Stimulated activated CD8-positive, alpha-beta memory T cell treated with anti-CD3 and anti-CD28 coated beads, Interleukin-4, amount 100 ng/mL, for 4 hours (primary cell): ENCODE results near the gene DHRS7C.

Source experiments
- DNase-seq, 2 donors: peaks; one replicate each; pipeline ENCODE4 v3.0.0-alpha.2; 2020; ENCODE audit warnings: low read depth in 2 of 2, low spot score in 1 of 2

The DHRS7C gene, protein sequence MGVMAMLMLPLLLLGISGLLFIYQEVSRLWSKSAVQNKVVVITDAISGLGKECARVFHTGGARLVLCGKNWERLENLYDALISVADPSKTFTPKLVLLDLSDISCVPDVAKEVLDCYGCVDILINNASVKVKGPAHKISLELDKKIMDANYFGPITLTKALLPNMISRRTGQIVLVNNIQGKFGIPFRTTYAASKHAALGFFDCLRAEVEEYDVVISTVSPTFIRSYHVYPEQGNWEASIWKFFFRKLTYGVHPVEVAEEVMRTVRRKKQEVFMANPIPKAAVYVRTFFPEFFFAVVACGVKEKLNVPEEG

DNA sequence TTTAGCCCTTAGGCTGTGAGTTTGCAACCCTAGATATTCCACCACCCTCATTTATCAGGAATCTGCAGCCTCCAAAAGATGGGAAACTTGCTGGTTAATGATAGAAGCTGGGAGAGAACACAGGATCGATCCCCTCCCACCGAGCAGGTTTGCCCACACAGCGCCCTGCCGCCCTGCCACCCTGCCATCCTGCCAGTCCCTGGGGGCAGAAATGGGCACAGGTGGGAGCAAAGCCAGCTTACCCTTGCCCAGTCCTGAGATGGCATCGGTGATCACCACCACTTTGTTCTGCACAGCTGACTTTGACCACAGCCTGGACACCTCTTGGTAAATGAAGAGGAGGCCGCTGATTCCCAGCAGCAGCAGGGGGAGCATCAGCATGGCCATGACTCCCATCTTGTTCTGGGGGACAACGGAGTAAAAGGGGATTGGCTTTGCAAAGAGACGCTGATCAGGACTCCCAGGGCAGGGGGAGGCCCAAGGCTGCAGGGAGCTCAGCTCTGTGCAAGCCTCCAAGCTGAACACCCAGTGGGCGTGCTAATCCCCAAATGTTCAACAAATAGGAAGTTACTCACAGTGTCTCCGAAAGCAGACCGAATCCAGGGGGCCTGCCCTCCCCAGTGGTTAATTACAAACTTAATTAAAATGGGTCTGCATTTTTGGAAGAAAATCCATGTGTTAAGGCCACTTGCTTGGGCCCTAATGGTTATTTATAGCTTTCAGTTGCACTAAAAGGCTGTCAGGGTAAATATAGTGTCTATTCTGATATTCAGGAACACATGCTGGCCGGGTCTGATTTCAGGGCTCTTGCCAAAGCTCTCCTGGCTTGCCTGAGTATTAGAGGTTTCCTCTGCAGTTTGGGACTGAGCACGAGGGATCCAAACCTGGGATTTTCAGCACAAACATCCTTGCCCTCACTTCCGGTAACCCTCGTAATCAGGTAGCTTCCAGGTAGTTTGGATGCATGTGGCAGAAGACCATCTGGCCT lies at the start of gene DHRS7C:
Gene DHRS7C (minus strand): TSS at position 704 of the 988 bp plus-strand sequence. CDS start 308 bp downstream, at position 396.
- DNase-seq = no peak

GRCh38 chr17:9839433-9839832 lies 48.0 kb upstream of the DHRS7C start:
- DNase-seq = no peak

- DNase-seq = no peak
These were observed 46.4 kb upstream of the DHRS7C start for GRCh38 chr17:9837551-9838471.

- no peak for DNase-seq
These were observed 42.5 kb upstream of the DHRS7C start for GRCh38 chr17:9833922-9834321.

DNA sequence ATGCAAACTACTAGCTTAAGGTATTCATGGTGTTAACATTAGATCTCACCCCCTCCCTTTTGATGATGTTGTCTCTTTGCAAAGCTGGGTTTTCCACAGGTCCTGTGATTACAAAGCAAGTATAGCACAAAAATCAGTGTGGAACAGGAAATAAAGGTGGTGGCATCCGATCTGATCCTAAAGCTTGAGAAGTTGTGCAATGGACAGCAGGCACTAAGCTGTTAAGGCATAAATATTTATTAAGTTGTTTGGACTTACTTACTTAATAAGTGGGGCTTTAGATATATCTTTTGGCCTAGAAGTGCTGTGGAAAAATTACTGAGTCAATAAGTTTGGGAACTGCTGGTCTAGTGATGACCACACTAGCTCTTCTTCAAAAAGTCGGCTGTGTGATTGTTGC lies 39.3 kb upstream of the DHRS7C start:
- no peak for DNase-seq

GRCh38 chr17:9829343-9829742 lies 38.0 kb upstream of the DHRS7C start:
- DNase-seq = no peak

GRCh38 chr17:9828296-9829295 lies 37.2 kb upstream of the DHRS7C start:
- no peak for DNase-seq

GRCh38 chr17:9825641-9826150 lies 34.3 kb upstream of the DHRS7C start, which contains the start of gene GLP2R:
Gene GLP2R (plus strand): TSS chr17:9825924. CDS start chr17:9826064, 140 bp downstream.
- DNase-seq = no peak

GRCh38 chr17:9824797-9825338 lies 33.5 kb upstream of the DHRS7C start:
- no peak for DNase-seq

- DNase-seq = no peak
These were observed 32.7 kb upstream of the DHRS7C start for GRCh38 chr17:9824094-9824493.

GRCh38 chr17:9821921-9822320 lies 30.5 kb upstream of the DHRS7C start, which contains the start of gene GSG1L2:
Gene GSG1L2 (minus strand): TSS chr17:9822079. CDS start chr17:9822071, 8 bp downstream.
- no peak for DNase-seq

GRCh38 chr17:9820448-9820847 lies 29.1 kb upstream of the DHRS7C start:
- DNase-seq = no peak

- DNase-seq = no peak
These were observed 27.4 kb upstream of the DHRS7C start for GRCh38 chr17:9818760-9819159.

DNA sequence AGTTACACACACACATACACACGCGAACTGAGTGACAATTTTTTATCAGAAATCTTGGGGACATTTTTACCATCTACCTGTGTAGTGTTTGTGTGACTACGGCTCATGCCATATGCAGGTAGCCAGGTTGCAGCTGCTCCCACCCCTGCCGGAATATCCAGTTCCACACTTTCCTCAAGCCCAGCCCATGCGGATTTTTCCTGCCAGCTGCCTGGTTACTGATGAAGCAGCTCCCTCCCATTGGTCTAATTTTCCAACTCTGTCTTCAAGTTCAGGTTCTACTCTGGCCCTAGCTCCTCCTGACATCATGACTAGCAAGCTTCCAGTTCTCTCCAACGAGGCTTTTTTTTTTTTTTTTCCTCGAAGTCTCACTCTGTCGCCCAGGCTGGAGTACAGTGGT lies 25.7 kb upstream of the DHRS7C start:
- DNase-seq = no peak

GRCh38 chr17:9816472-9816871 lies 25.1 kb upstream of the DHRS7C start:
- DNase-seq = no peak

GRCh38 chr17:9814337-9814945 lies 23.0 kb upstream of the DHRS7C start:
- DNase-seq = no peak

DNA sequence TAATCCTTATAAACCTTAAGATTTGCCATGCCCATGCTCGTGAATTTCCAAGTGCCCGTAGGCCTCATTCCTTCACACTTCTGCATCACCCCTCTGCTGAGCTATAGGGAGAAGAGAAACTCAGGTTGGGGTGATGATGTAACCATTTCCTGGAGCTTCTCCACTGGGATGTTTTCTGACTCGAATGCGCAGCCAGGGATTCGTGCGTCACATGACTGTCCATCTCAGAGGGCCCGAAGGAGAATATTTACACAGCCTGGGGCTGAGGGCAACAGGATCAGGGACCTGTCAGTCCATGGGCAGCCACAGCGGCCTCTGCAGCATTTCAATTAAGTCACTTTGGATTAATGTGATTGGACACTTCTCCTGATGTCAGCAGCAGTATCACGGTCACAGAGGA lies 21.8 kb upstream of the DHRS7C start:
- no peak for DNase-seq

GRCh38 chr17:9811537-9811936 lies 20.1 kb upstream of the DHRS7C start:
- no peak for DNase-seq

- no peak for DNase-seq
These were observed 19.7 kb upstream of the DHRS7C start for GRCh38 chr17:9811086-9811485.
